ENCODE data around the gene GLMP. TPM values are rescaled to one million over a fixed set of nuclear protein-coding genes. Genes with fewer than 3 reads are reported as not detected.
"Not testable (repeated sequence)": the region's sequence is repeated elsewhere in the genome, so short reads cannot be mapped to it uniquely, and the experiment has no call there.

Gene GLMP
- total RNA-seq (2014; rRNA removed; shearing (Covaris generic)) = 408 and 450 TPM in 2 replicates
- 616 and 653 TPM in 2 replicates for polyA plus RNA-seq (2015; cell fraction: cytosol; rRNA removed)
- 218 and 291 TPM in 2 replicates for polyA plus RNA-seq (2015; cell fraction: nucleus; rRNA removed)

GRCh38 chr1:156295391-156295947 is at the start of gene GLMP:
GLMP (minus strand) TSS chr1:156295679; CDS start chr1:156295645, 34 bp downstream.
- in situ Hi-C loops (cut with HindIII; ENCODE audit: low pct_unique_long_range_greater_than_20kb, low sequenced_read_pairs) = no loop called here
- DNase-seq (ENCODE audit: low read depth, low spot score) = peak; percentile 88

- in situ Hi-C loops (cut with HindIII; ENCODE audit: low pct_unique_long_range_greater_than_20kb, low sequenced_read_pairs) = no loop called here
- no peak for DNase-seq (ENCODE audit: low read depth, low spot score)
Measured at GRCh38 chr1:156344409-156344808, 48.9 kb upstream of the GLMP start.

GRCh38 chr1:156342166-156342955 is 46.9 kb upstream of the GLMP start:
- in situ Hi-C loops (cut with HindIII; ENCODE audit: low pct_unique_long_range_greater_than_20kb, low sequenced_read_pairs) = no loop called here
- peak; percentile 47 for DNase-seq (ENCODE audit: low read depth, low spot score)

GRCh38 chr1:156338180-156338976 is 42.9 kb upstream of the GLMP start, which contains the start of the genes CCT3 and TSACC:
CCT3 (minus strand) TSS chr1:156338292; CDS start chr1:156338184, 108 bp downstream.
TSACC (plus strand) TSS chr1:156338526; CDS start chr1:156339758, 1,232 bp downstream.
- peak; percentile 100 for DNase-seq (ENCODE audit: low read depth, low spot score)
- in situ Hi-C loops (cut with HindIII; ENCODE audit: low pct_unique_long_range_greater_than_20kb, low sequenced_read_pairs) = no loop called here

- no peak for DNase-seq (ENCODE audit: low read depth, low spot score)
- in situ Hi-C loops (cut with HindIII; ENCODE audit: low pct_unique_long_range_greater_than_20kb, low sequenced_read_pairs) = no loop called here
Measured at GRCh38 chr1:156337888-156338179, 42.4 kb upstream of the GLMP start.

GRCh38 chr1:156337052-156337887 is 41.8 kb upstream of the GLMP start:
- DNase-seq (ENCODE audit: low read depth, low spot score) = no peak
- in situ Hi-C loops (cut with HindIII; ENCODE audit: low pct_unique_long_range_greater_than_20kb, low sequenced_read_pairs) = no loop called here

GRCh38 chr1:156336242-156336641 is 40.8 kb upstream of the GLMP start:
- in situ Hi-C loops (cut with HindIII; ENCODE audit: low pct_unique_long_range_greater_than_20kb, low sequenced_read_pairs) = no loop called here

GRCh38 chr1:156323179-156323578 is 27.7 kb upstream of the GLMP start:
- in situ Hi-C loops (cut with HindIII; ENCODE audit: low pct_unique_long_range_greater_than_20kb, low sequenced_read_pairs); DNase-seq (ENCODE audit: low read depth, low spot score): not testable (repeated sequence)

More at GRCh38 chr1:156336242-156336641, 40.8 kb upstream of the GLMP start:
- DNase-seq (ENCODE audit: low read depth, low spot score) = peak; percentile 42

GRCh38 chr1:156320560-156320959 is 25.1 kb upstream of the GLMP start:
- in situ Hi-C loops (cut with HindIII; ENCODE audit: low pct_unique_long_range_greater_than_20kb, low sequenced_read_pairs) = no loop called here
- DNase-seq (ENCODE audit: low read depth, low spot score) = no peak

GRCh38 chr1:156319664-156320063 is 24.2 kb upstream of the GLMP start:
- peak; percentile 75 for DNase-seq (ENCODE audit: low read depth, low spot score)
- in situ Hi-C loops (cut with HindIII; ENCODE audit: low pct_unique_long_range_greater_than_20kb, low sequenced_read_pairs) = no loop called here

GRCh38 chr1:156316909-156317308 is 21.4 kb upstream of the GLMP start:
- in situ Hi-C loops (cut with HindIII; ENCODE audit: low pct_unique_long_range_greater_than_20kb, low sequenced_read_pairs) = no loop called here

GRCh38 chr1:156310962-156311361 is 15.5 kb upstream of the GLMP start:
- no peak for DNase-seq (ENCODE audit: low read depth, low spot score)

More at GRCh38 chr1:156316909-156317308, 21.4 kb upstream of the GLMP start:
- no peak for DNase-seq (ENCODE audit: low read depth, low spot score)

GRCh38 chr1:156308078-156308477 is 12.6 kb upstream of the GLMP start:
- peak; percentile 31 for DNase-seq (ENCODE audit: low read depth, low spot score)
- in situ Hi-C loops (cut with HindIII; ENCODE audit: low pct_unique_long_range_greater_than_20kb, low sequenced_read_pairs) = no loop called here

More at GRCh38 chr1:156310962-156311361, 15.5 kb upstream of the GLMP start:
- in situ Hi-C loops (cut with HindIII; ENCODE audit: low pct_unique_long_range_greater_than_20kb, low sequenced_read_pairs) = no loop called here

GRCh38 chr1:156305215-156305614 is 9.7 kb upstream of the GLMP start:
- in situ Hi-C loops (cut with HindIII; ENCODE audit: low pct_unique_long_range_greater_than_20kb, low sequenced_read_pairs) = no loop called here
- no peak for DNase-seq (ENCODE audit: low read depth, low spot score)

GRCh38 chr1:156303241-156303640 is 7.8 kb upstream of the GLMP start:
- in situ Hi-C loops (cut with HindIII; ENCODE audit: low pct_unique_long_range_greater_than_20kb, low sequenced_read_pairs) = no loop called here

GRCh38 chr1:156298852-156299357 is 3.4 kb upstream of the GLMP start, which contains the start of gene VHLL:
VHLL (minus strand) TSS chr1:156299307; CDS start chr1:156299189, 118 bp downstream.
- no peak for DNase-seq (ENCODE audit: low read depth, low spot score)
- in situ Hi-C loops (cut with HindIII; ENCODE audit: low pct_unique_long_range_greater_than_20kb, low sequenced_read_pairs) = no loop called here

More at GRCh38 chr1:156303241-156303640, 7.8 kb upstream of the GLMP start:
- no peak for DNase-seq (ENCODE audit: low read depth, low spot score)

GRCh38 chr1:156293895-156294294 is 1.6 kb downstream of the GLMP start:
- no peak for DNase-seq (ENCODE audit: low read depth, low spot score)
- in situ Hi-C loops (cut with HindIII; ENCODE audit: low pct_unique_long_range_greater_than_20kb, low sequenced_read_pairs) = no loop called here

All from SK-MEL-5 (cell line).